Fibroblast of peridontal ligament (primary cell): ENCODE data around the gene DYTN.

Experiments
- DNase-seq: peaks from one replicate; pipeline ENCODE4 v3.0.0-alpha.2; 2010; ENCODE audit errors: extremely low read depth

The DYTN gene

GRCh38 chr2:206698811-206699210 lies 19.4 kb downstream of the DYTN start:
- no peak for DNase-seq

DNA sequence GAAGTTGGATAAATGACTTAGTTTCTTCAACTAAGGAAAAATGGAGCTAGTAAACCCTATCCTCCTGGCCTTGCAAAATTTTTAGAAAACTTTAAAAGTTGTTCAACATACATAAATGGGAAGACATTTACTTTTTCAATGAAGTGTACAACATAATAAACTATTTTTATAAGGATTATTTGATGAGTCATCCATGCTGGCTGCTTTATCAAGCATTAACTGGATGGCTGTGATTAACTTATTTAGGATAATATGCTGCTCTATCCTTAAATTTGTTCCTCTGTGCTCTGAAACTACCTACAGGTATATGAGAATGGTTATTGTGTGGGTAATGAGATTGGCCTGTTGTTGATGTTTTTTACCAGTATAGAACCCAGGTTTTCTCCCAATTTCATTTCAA lies 21.3 kb downstream of the DYTN start:
- no peak for DNase-seq

DNA sequence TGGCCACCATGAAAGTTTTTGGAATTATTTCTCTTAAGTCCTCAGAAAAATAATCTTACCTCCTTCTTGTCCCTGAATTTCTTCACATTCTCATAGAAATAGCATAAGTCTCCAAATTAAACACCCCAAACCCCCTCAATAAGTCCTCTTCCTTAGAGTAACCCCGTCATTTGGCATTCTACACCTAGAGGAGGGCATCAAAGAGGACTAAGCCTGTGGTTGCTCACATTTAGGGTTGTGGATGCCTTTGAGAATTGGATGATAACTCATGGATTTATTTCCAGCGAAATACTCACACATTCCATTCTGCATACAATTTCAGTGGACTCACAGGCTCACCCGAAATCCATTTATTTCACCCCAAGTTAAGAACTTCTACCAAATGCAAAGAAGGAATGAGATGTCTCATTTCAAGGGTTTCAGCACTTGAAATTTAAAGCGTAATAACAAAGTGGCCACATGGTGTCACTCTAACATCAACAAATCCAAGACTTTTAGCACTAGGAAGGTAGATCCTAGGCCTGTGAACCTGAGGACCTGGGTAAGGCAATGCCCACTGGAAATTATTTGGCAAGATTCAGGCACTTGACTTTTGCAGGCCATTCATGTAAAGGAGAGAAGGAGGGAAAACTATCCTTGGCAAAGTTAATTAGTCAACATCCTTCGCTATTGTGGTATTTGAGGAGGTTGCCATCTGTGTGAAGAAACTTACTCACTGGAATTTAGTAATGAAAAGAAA lies 24.6 kb downstream of the DYTN start:
- peak; percentile 83 for DNase-seq

- DNase-seq = no peak
These were observed 25.2 kb downstream of the DYTN start for GRCh38 chr2:206692971-206693370.

GRCh38 chr2:206688990-206689389 lies 29.2 kb downstream of the DYTN start:
- DNase-seq = no peak

DNA sequence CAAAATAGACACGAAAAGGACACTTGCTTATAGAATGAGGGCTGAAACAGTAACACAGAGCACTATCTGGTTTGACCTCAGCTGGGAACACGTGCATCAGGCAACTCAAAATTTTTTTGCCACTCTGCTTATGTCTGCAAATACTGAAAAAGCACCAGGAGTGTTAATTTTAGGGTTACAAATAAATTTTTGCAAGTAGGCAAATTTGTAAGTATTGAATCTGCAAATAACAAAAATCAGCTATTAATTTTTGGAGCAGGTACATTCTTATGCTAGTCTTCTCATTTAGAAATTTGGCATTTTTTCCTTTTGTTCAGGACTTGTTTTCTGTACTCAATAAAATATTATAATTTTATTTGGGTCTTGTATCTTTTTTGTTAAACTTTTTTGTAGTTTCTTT lies 29.7 kb downstream of the DYTN start:
- no peak for DNase-seq

DNA sequence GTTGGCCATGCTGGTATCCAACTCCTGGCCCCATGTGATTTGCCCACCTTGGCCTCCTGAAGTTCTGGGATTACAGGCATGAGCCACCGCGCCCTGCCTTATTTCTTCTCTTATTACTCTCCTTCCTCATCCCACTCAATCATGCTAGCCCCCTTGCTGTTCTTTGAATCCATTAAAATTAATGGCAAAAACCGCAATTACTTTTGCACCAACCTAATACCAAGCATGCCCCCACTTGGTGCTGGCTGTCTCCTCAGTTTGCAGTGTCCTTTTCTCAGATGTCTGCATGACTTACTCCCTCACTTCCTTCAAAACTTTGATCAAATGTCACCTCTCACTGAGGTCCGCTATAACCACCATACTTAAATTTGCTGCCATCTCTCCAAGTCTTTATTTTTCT lies 34.6 kb downstream of the DYTN start:
- DNase-seq = no peak

GRCh38 chr2:206670531-206671319 lies 47.5 kb downstream of the DYTN start:
- peak; percentile 4 for DNase-seq

GRCh38 chr2:206665251-206665650 lies 52.9 kb downstream of the DYTN start:
- DNase-seq = no peak

GRCh38 chr2:206657087-206657486 lies 61.1 kb downstream of the DYTN start:
- no peak for DNase-seq

DNA sequence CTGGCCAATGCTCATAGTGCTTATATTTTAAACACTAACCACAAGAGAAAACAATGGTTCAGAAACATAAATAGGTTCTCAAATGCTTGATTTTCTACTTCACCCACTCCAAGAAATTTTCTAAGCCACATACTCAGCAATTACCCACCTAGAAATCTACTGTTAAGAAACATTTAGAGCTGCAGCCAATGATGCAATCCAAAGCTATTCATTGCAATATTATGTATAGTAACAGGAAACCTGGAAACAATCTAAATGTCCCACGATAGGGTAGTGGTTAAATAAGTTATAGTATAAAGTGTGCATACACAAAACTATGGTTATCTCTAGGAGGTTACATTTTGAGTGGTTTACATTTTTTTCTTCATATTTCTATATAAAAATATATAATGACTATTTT lies 70.2 kb downstream of the DYTN start:
- peak; percentile 7 for DNase-seq

GRCh38 chr2:206642075-206643025 lies 75.8 kb downstream of the DYTN start, which contains the start of gene FAM237A:
FAM237A (plus strand) TSS chr2:206642487; CDS start chr2:206644237, 1,750 bp downstream.
- peak; percentile 73 for DNase-seq

DNA sequence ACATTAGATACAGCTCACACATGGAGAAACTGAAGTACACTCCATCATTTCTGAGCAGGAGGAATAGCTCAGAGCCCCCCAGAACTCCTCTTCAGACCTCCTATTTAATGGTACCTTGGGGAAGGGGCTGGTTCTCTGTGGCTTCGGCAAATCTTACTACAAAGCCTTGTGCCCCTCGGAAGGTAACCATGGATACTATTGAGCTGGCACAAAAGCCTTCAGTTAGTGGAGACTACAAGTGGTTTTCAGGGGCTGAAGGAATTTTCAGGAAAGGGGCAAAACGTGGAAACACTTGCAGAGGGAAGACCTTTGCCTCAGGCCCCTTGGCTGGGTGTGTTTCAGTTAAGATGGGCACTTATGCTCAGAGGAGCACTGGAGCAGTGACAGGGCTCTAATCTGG lies 77.0 kb downstream of the DYTN start:
- DNase-seq = no peak

- no peak for DNase-seq
These were observed 78.6 kb downstream of the DYTN start for GRCh38 chr2:206639636-206640035.

DNA sequence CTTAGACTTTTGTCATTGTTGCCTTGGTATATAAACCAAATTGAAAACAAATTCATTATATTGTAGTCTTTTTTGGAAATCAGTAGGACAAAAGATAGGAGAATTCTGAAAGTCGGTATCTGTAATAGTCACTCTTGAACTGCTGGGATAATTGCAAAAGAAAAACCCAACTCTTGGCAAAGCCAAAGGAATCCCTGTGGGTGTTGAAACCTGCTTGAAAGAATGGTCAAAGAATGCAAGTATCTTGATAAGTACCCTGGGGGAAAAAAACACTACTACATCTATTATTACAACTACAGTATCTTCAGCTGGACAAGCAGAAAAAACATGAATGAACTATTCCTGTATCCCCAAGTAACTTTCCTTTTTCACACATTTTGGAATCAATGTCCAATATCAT lies 83.2 kb downstream of the DYTN start:
- no peak for DNase-seq

GRCh38 chr2:206631340-206631739 lies 86.9 kb downstream of the DYTN start:
- DNase-seq = no peak

- DNase-seq = no peak
These were observed 90.6 kb downstream of the DYTN start for GRCh38 chr2:206627632-206628031.

- no peak for DNase-seq
These were observed 92.1 kb downstream of the DYTN start for GRCh38 chr2:206626108-206626507.

DNA sequence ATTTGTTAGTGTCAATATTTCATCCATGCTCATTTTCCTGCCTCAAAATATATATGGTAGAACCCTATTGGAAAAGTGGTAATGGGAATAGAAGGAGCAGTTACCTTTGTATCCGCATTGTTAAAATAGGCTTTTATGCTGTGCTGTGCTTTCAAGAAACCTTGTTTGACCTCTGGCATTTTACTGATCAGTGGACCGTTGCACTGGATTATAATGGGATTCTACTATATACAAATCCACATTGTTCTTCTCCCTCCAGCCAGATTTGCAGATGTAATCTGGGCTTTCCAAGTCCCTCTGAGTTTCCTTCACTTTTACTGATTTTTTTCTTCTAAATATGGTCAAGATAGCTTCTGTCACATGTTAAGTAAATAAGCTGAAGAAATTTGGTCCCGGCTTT lies 99.2 kb downstream of the DYTN start:
- no peak for DNase-seq

- DNase-seq = no peak
These were observed 102.0 kb downstream of the DYTN start for GRCh38 chr2:206616151-206616550.

GRCh38 chr2:206615417-206616089 lies 102.6 kb downstream of the DYTN start:
- DNase-seq = no peak
